ENCODE measurements around the gene VWA8.

The VWA8 gene

GRCh38 chr13:41682766-41683165 is 278.1 kb downstream of the VWA8 start:
- TF ChIP-seq REST (IDR thresholded peaks at IDR 0.05; ENCODE audit: insufficient read depth in 1 of 2, low read depth in 2 of 2, low read length in 2 of 2) (no peak), SIN3A (IDR thresholded peaks at IDR 0.05; ENCODE audit: borderline replicate concordance, insufficient read depth, low read length) (no peak), FOXP2 (optimal IDR thresholded peaks at IDR 0.05; ENCODE audit: borderline replicate concordance, extremely low read depth, extremely low read length, insufficient read depth) (no peak), POLR2AphosphoS5 (IDR thresholded peaks at IDR 0.05; ENCODE audit: low read depth, low read length) (no peak), TAF1 (IDR thresholded peaks at IDR 0.05; ENCODE audit: borderline replicate concordance, insufficient read depth, low read length) (no peak)

- no peak for TF ChIP-seq TAF1 (IDR thresholded peaks at IDR 0.05; ENCODE audit: borderline replicate concordance, insufficient read depth, low read length)
- no peak for TF ChIP-seq REST (IDR thresholded peaks at IDR 0.05; ENCODE audit: insufficient read depth in 1 of 2, low read depth in 2 of 2, low read length in 2 of 2)
- no peak for TF ChIP-seq SIN3A (IDR thresholded peaks at IDR 0.05; ENCODE audit: borderline replicate concordance, insufficient read depth, low read length)
- TF ChIP-seq POLR2AphosphoS5 (IDR thresholded peaks at IDR 0.05; ENCODE audit: low read depth, low read length), result no peak
Measured at GRCh38 chr13:41682001-41682400, 278.9 kb downstream of the VWA8 start.

- TF ChIP-seq FOXP2 (optimal IDR thresholded peaks at IDR 0.05; ENCODE audit: borderline replicate concordance, extremely low read depth, extremely low read length, insufficient read depth) (no peak), SIN3A (IDR thresholded peaks at IDR 0.05; ENCODE audit: borderline replicate concordance, insufficient read depth, low read length) (no peak), POLR2AphosphoS5 (IDR thresholded peaks at IDR 0.05; ENCODE audit: low read depth, low read length) (no peak), REST (IDR thresholded peaks at IDR 0.05; ENCODE audit: insufficient read depth in 1 of 2, low read depth in 2 of 2, low read length in 2 of 2) (no peak), TAF1 (IDR thresholded peaks at IDR 0.05; ENCODE audit: borderline replicate concordance, insufficient read depth, low read length) (no peak)
Measured at GRCh38 chr13:41681587-41681986, 279.3 kb downstream of the VWA8 start.

DNA sequence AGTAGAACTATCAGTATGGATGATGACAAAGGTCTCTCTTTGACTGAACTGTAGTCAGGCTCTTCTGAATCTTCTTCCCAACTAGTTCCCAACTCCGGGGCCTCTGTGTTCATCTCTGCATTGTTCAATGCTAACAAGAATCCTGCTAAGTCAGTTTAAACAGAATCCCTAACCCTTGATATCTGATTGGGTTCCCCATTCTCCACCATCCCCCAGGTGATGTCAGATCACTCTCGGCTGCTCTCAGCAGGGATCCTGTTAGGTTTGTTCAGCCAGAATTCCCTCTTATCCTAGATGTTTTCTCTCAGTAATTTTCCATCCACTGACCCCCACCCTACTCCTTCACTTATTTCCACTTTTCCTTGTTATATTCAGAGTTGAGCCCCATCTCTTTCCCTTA is 280.0 kb downstream of the VWA8 start:
- TF ChIP-seq POLR2AphosphoS5 (IDR thresholded peaks at IDR 0.05; ENCODE audit: low read depth, low read length) (no peak), REST (IDR thresholded peaks at IDR 0.05; ENCODE audit: insufficient read depth in 1 of 2, low read depth in 2 of 2, low read length in 2 of 2) (no peak), FOXP2 (optimal IDR thresholded peaks at IDR 0.05; ENCODE audit: borderline replicate concordance, extremely low read depth, extremely low read length, insufficient read depth) (no peak), TAF1 (IDR thresholded peaks at IDR 0.05; ENCODE audit: borderline replicate concordance, insufficient read depth, low read length) (no peak), SIN3A (IDR thresholded peaks at IDR 0.05; ENCODE audit: borderline replicate concordance, insufficient read depth, low read length) (no peak)

GRCh38 chr13:41678848-41679247 is 282.1 kb downstream of the VWA8 start:
- TF ChIP-seq FOXP2 (optimal IDR thresholded peaks at IDR 0.05; ENCODE audit: borderline replicate concordance, extremely low read depth, extremely low read length, insufficient read depth) (no peak), TAF1 (IDR thresholded peaks at IDR 0.05; ENCODE audit: borderline replicate concordance, insufficient read depth, low read length) (no peak), REST (IDR thresholded peaks at IDR 0.05; ENCODE audit: insufficient read depth in 1 of 2, low read depth in 2 of 2, low read length in 2 of 2) (no peak), POLR2AphosphoS5 (IDR thresholded peaks at IDR 0.05; ENCODE audit: low read depth, low read length) (no peak), SIN3A (IDR thresholded peaks at IDR 0.05; ENCODE audit: borderline replicate concordance, insufficient read depth, low read length) (no peak)
